Measurements from ENCODE around the gene DYNLT1.
"Not testable (repeated sequence)": the region's sequence is repeated elsewhere in the genome, so short reads cannot be mapped to it uniquely, and the experiment has no call there.

The DYNLT1 gene

GRCh38 chr6:158644231-158645063, at the start of gene DYNLT1:
Gene DYNLT1 (minus strand): TSS chr6:158644743. CDS start chr6:158644708, 35 bp downstream.
- DNase-seq (ENCODE audit: low spot score), result peak; percentile 89

DNA sequence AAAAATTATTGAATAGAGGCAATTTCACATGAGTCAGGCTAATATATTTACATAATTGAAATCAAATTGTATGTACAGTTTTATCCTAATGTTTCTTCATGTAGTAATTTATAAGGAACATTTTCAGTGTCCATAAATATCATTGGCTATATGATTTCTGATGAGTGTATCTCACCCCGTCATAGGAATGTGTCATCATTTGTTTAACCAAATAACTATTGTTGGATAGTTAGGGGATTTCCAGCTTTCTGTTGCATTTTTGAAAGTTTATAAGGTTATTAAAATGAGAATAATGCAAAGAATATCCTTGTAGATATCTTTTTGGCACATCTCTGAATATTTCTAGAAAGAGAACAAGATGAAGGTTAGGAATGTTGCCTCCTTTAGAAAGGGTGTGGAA, 44.3 kb upstream of the DYNLT1 start:
- DNase-seq (ENCODE audit: low spot score), result no peak

DNA sequence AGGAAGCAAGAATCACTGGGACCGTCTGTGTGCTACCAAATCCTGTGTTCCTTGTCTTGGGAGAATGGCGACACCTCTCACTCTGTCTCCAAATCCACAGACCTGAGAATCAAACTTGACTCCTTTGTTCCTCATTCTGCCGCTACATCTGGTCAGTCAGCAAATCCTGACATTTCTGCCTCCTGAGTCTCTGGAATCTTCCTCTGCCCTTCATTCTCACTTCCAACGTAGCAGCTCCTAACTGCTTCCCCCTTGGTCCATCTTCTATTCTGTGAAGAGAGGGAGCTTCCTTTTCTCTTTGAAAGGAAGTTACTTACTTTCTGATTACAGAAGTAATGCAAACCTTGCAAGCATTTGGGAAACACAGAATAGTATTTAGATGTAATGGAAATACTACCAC, 43.0 kb upstream of the DYNLT1 start:
- no peak for DNase-seq (ENCODE audit: low spot score)

DNA sequence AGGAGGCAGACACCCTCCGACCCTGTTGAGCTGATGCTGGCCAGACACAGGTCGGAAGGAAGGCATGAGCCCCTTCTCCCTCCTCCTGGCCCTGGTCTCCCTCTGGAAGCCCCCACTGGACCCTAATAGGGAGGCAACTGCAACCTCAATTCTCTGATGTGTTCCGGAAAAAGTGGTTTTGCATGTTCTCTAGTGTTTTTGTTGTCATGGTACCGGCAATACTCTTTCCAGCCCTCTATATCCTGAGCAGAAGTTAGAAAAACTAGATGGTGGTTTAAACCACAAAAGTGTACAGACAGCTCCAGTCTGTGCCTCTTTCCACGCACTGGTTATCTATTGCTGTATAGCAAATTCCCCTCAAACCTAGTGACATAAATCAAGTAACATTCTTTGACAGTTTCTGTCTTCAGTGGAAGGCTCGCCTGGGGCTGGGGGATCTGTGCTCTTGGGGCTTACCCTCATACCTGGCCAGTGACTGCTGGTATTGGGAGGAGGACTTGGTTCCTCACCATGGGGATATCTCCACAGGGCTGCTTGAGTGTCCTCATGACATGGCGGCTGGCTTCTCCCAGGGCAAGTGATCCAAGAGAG, 42.3 kb upstream of the DYNLT1 start:
- DNase-seq (ENCODE audit: low spot score), result no peak

GRCh38 chr6:158686311-158686710, 41.8 kb upstream of the DYNLT1 start:
- DNase-seq (ENCODE audit: low spot score), result no peak

- no peak for DNase-seq (ENCODE audit: low spot score)
Measured at GRCh38 chr6:158684745-158685324, 40.3 kb upstream of the DYNLT1 start.

- no peak for DNase-seq (ENCODE audit: low spot score)
Measured at GRCh38 chr6:158684311-158684710, 39.8 kb upstream of the DYNLT1 start.

GRCh38 chr6:158680481-158680880, 35.9 kb upstream of the DYNLT1 start:
- DNase-seq (ENCODE audit: low spot score), result no peak

GRCh38 chr6:158680015-158680414, 35.5 kb upstream of the DYNLT1 start:
- no peak for DNase-seq (ENCODE audit: low spot score)

- no peak for DNase-seq (ENCODE audit: low spot score)
Measured at GRCh38 chr6:158677906-158678578, 33.5 kb upstream of the DYNLT1 start.

GRCh38 chr6:158677094-158677493, 32.6 kb upstream of the DYNLT1 start:
- DNase-seq (ENCODE audit: low spot score), result not testable (repeated sequence)

GRCh38 chr6:158674342-158675131, 30.0 kb upstream of the DYNLT1 start:
- no peak for DNase-seq (ENCODE audit: low spot score)

GRCh38 chr6:158672726-158673125, 28.2 kb upstream of the DYNLT1 start:
- DNase-seq (ENCODE audit: low spot score), result no peak

GRCh38 chr6:158672119-158672518, 27.6 kb upstream of the DYNLT1 start:
- not testable (repeated sequence) for DNase-seq (ENCODE audit: low spot score)

GRCh38 chr6:158669145-158670035, 24.8 kb upstream of the DYNLT1 start:
- DNase-seq (ENCODE audit: low spot score), result no peak

GRCh38 chr6:158668707-158669103, 24.2 kb upstream of the DYNLT1 start:
- no peak for DNase-seq (ENCODE audit: low spot score)

DNA sequence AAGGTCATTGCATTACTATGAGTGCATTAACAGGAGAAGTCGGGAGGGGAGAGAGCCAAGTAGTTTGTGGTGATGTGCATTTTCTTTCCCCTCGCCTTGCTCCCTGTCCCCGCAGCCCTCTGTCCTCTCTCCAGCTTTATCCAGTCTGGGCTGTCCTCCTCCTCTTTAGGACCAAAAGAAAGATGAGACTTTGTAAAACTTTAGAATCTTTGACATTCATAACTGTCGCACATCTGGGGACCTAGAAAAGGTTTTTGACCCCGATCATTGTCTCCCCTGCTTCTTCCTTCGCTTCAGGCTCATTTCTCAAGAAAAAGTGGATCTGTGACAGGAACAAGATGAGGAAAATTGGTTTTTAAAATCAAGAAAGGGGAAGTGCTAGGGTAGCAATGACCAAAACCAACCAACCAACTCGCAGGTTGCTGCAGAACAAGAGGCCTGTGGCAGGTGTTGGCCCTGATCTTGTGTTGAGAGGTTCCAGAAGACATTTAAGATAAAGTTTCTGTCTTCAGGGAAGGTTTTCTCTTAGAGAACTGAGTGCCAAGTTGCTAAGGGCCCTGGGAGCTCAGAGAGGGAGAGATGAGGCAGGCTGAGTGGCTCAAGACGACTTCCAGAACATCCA, 22.9 kb upstream of the DYNLT1 start:
- no peak for DNase-seq (ENCODE audit: low spot score)

- no peak for DNase-seq (ENCODE audit: low spot score)
Measured at GRCh38 chr6:158666628-158667359, 22.3 kb upstream of the DYNLT1 start.

DNA sequence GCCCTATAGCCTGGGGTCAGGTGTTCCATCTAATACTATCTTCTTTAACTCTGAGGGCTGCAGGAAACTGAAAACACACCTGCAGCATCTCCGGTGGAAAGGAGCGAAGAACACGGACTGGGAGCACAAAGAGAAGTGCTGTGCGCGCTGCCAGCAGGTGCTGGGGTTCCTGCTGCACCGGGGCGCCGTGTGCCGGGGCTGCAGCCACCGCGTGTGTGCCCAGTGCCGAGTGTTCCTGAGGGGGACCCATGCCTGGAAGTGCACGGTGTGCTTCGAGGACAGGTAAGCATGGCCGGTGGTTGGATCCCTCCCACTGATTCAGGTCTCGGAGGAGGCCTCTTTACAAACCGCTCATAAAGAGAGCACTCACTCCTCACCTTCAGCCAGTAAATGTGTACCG, 20.8 kb upstream of the DYNLT1 start:
- DNase-seq (ENCODE audit: low spot score), result no peak
